ENCODE data around the gene CDC37L1.

GRCh38 chr9:4706971-4707622 lies 27.7 kb downstream of the CDC37L1 start:
- TF ChIP-seq POLR2AphosphoS5 (IDR thresholded peaks at IDR 0.05) (no peak), CTCF (IDR thresholded peaks at IDR 0.05) (no peak), POLR2A (IDR thresholded peaks at IDR 0.05) (no peak)
